Stimulated activated CD4-positive, alpha-beta T cell treated with anti-CD3 and anti-CD28 coated beads, Interleukin-4, amount 100 ng/mL, for 24 hours (primary cell): Measurements from ENCODE around the gene DST.
A peak's percentile ranks its signal among the peaks of the same experiment; 100 is the strongest.

Experiments used
- DNase-seq: peaks from one replicate; pipeline ENCODE4 v3.0.0-alpha.2; 2020

The DST gene

GRCh38 chr6:56620229-56620868 is 22.3 kb downstream of the DST start:
- DNase-seq: no peak

- no peak for DNase-seq
Observed at GRCh38 chr6:56618050-56618449, 24.6 kb downstream of the DST start.

DNA sequence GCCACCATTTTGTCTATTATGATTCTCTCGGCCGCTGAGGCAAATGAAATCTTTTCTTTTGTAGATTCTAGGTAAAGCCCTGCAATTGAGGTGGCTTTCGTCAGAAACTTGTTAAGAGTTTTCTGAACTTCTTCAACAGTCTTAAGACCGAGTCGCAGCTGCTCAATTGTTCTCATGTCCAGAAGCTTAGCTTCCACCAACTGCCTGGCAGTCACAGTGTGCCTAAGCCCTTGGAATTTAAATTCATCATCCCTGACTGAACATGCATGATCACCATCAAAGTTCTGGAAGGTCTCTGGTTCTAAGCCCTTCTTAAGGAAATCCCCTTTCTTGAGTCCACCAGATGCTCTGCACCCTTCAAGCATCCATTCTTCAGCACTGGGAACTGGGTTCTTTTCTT is 25.7 kb downstream of the DST start:
- DNase-seq: no peak

- DNase-seq: no peak
Observed at GRCh38 chr6:56613247-56613851, 29.3 kb downstream of the DST start.

DNA sequence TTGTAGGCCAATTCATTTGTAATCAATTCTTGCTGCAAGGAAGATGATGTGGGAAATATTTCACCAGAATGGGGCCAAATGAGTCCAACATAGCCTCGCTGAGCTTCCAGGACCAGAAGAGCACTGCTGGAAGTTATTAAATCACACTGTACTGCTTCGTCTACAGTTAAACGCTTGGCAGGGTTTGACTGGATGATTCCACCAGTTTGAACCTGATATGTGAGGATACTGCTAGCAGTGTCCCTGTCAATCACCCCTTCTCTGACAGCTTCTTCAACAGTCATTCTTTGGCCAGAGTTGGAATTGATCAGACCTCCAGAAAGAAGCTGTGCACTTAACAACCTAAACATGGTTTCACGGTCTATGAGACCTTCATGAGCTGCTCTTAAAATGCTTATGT is 34.4 kb downstream of the DST start:
- DNase-seq: no peak

GRCh38 chr6:56607111-56607752 is 35.5 kb downstream of the DST start:
- no peak for DNase-seq

DNA sequence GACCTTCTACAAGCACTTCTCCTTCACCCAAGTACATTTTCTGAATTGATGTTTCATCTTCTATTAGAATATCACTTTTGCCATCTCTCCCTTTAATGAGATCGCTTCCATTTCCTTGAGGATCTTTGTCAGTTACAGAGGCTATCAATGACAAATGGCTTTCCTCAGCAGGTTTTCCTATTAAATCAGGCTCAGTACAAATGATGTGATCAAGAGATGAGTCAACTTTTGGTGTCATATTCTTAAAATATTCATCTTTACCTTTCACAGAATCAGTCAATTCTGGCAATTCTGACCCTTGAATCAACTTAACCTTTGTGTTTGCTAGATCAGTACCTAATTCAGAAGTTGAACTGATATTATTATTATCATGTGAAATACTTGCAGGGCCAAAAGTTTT is 37.3 kb downstream of the DST start:
- DNase-seq: no peak

- no peak for DNase-seq
Observed at GRCh38 chr6:56604186-56604585, 38.5 kb downstream of the DST start.

GRCh38 chr6:56601390-56601789 is 41.3 kb downstream of the DST start:
- no peak for DNase-seq

GRCh38 chr6:56595490-56596122 is 47.1 kb downstream of the DST start:
- peak; percentile 56 for DNase-seq

- no peak for DNase-seq
Observed at GRCh38 chr6:56594699-56595098, 48.0 kb downstream of the DST start.

GRCh38 chr6:56593801-56594318 is 48.8 kb downstream of the DST start:
- peak; percentile 47 for DNase-seq

- DNase-seq: no peak
Observed at GRCh38 chr6:56582236-56582635, 60.5 kb downstream of the DST start.

GRCh38 chr6:56581296-56581925 is 61.3 kb downstream of the DST start:
- no peak for DNase-seq

DNA sequence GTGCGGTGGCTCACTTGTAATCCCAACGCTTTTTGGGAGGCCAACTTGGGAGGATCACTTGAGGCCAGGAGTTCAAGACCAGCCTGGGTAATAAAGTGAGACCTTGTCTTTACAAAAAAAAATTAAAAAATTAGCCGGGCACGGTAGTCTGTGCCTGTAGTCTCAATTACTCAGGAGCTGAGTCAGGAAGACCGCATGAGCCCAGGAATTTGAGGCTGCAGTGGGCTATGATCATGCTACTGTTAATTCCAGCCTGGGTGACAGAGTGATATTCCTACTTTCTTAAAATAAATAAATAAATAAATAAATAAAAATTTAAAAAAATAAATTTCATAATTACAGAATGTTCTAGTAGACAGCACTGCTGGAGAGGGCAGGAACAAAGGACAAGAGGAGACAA is 62.4 kb downstream of the DST start:
- no peak for DNase-seq

GRCh38 chr6:56579155-56579851 is 63.4 kb downstream of the DST start:
- DNase-seq: no peak

DNA sequence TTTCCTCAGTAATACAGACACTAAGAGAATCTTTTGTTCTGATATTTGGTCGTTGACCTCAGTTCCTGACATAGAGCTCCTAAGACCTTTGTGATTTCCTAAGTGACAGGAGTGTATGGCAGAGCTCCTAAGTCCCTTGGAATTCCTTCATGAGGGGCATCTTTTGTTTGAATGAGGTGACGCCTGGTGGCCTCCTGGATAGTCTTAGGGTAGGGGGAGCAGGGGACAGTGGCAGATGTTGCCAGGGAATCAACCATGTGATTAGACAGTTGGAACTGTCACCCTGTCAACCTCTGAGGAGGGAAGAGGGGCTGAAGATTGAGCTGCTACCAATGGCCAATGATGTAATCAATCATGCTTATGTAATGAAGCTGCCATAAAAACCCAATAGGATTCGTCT is 67.0 kb downstream of the DST start:
- no peak for DNase-seq

DNA sequence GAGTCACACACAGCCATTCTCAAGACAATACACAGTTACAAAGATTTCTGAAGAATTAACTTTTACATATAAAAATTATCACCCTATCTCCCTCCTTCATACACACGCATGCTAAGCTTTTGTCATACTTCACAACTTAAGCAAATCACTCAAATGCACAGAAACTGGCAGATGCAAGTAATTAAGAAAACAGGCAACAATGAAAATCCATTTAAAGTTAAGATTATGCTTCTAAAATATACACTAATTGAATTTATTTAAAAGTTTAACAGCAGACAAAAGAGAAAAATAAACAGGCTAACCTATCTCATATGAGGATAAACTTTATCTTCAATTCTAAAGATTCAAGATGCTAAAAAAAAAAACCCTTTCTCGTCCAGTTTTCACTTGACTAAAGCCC is 68.4 kb downstream of the DST start:
- no peak for DNase-seq

DNA sequence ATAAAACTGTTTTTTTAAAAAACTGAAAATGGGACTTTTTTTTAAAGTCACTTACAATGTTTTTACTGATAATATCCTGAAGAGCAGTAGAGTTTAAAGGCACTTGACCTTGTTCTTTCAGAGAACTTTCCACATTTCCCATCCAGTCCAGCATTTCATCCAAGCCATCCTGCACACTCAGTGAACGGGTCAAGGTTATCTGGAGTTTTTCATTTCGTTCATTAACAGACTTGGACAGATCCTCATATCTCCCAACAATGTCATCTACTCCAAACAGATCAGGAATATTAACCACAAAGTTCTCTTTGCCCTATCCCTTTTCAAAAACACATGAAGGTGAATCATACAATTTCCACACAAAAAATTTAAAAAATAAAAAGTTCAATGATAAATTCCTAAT is 69.1 kb downstream of the DST start:
- DNase-seq: no peak

DNA sequence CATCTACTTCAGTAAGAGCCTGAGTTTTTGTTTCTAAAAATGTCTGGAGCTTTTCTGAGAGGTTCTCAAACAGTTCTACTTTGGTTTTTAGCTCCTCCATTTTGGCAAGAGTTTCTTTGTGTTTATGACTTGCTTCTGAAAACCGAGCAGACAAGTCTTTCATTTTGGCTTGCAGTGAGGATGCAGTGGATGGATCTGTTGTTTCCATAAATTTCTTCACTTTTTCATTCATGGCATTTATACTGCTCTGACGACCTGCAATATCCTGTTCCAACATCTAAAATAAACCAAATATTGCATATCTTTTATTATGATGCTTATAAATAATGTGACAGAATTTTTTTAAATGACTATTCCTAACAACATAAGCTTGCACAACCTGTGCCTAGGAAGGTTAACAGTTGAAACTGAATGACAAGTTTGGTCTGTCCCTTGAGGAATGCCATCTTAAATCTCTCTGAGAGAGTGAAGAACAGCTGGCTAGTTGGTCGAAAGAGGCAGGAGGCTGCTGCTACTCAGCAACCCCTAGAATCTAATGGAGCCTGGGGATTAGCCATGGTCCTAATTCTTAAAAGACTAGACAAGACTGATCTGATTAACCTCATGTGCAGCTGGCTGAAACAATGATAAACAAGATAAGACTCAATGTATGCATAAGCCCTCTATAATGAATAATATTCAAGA is 69.8 kb downstream of the DST start:
- no peak for DNase-seq

- no peak for DNase-seq
Observed at GRCh38 chr6:56571605-56572004, 71.1 kb downstream of the DST start.
